ENCODE results near the gene TMEM205. TPM values are rescaled to one million over a fixed set of nuclear protein-coding genes. Genes with fewer than 3 reads are reported as not detected.

TMEM205 gene
- total RNA-seq, 4 donors from 2014 or later = 159 to 284 (median 164) TPM

DNA sequence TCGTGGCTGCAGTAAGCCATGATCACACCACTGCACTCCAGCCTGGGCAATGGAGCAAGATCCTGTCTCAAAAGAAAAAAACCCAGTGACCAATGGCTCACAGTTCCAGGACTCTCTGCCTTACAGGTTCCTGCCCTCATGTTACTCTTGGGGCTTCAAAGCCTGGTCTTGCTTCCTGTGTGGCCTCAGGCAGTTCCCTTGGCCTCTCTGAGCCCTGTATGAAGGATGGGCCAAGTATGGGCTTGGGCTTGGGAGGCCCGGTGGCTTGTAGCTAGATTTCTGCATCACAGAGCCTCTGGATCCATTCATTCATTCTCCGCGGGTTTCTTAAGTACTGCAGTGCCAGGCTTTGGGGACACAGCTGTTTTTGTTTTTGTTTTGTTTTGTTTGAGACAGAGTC is 50.9 kb downstream of the TMEM205 start:
- no peaks in the 10 kb centered on the region for H3K9me3 ChIP-seq
- DNase-seq (no peak), ATAC-seq (no peak)
- in situ Hi-C loops (cut with MboI; ENCODE audit: low sequenced_read_pairs in 4 of 4) (no loop called here), intact Hi-C loops (cut with DNase I; ENCODE audit: low total_unique reads) (loop anchor here (5.0 to 10.0 kb wide), 2 partner anchors 80 to 152 kb away; partner anchors contain the start of gene SWSAP1)
- no peak overlapping the region for H3K27ac ChIP-seq
- H3K4me1 ChIP-seq = no peaks in the 10 kb centered on the region
- no peak for TF ChIP-seq CTCF (IDR thresholded peaks at IDR 0.05 in 4 of 5, conservative IDR thresholded peaks at IDR 0.05 in 1 of 5)
- no peaks in the 10 kb centered on the region for H3K36me3 ChIP-seq
- H3K27me3 ChIP-seq = peaks cover 0 to 5% (median 0%) of the 10 kb centered on the region in 3 donors
- H3K4me3 ChIP-seq = no peak overlapping the region

GRCh38 chr19:11293433-11294389 is 52.4 kb downstream of the TMEM205 start:
- ATAC-seq = peak; percentile 83 to 90
- in situ Hi-C loops (cut with MboI; ENCODE audit: low sequenced_read_pairs in 4 of 4) (no loop called here), intact Hi-C loops (cut with DNase I; ENCODE audit: low total_unique reads) (loop anchor here (2.0 to 10.0 kb wide), 2 partner anchors 81 to 189 kb away; partner anchors contain the start of gene SWSAP1)
- Histone ChIP-seq H3K27ac (peak overlapping the region in 3 of 4 donors; percentile 38 to 67 (median 59)), H3K4me3 (peak overlapping the region in 2 of 4 donors; percentile 9 to 24), H3K9me3 (no peaks in the 10 kb centered on the region), H3K4me1 (no peaks in the 10 kb centered on the region), H3K27me3 (peaks cover 0 to 5% (median 0%) of the 10 kb centered on the region in 3 donors), H3K36me3 (no peaks in the 10 kb centered on the region)
- DNase-seq = peak; percentile 78 to 86
- TF ChIP-seq CTCF (IDR thresholded peaks at IDR 0.05 in 4 of 5, conservative IDR thresholded peaks at IDR 0.05 in 1 of 5) (peak; percentile 80 to 93 (median 90)), POLR2A (IDR thresholded peaks at IDR 0.05) (no peak)

Other genes with a start within 250 kb of the TMEM205 start
- gene SPC24, start 190.5 kb downstream of the TMEM205 start, total RNA-seq = 1 to 10 TPM in 1 of 4 donors, under 1 TPM in 1, not detected in 2; 0.55 to 1.6 TPM
- gene KANK2, start 148.7 kb downstream of the TMEM205 start, total RNA-seq = 100 to 1,000 TPM in 3 of 4 donors, 10 to 100 TPM in 1; 37.7 to 192 (median 149) TPM
- under 1 TPM in 1 of 4 donors, not detected in 3; 0.47 TPM for gene ANGPTL8, start 106.6 kb downstream of the TMEM205 start, total RNA-seq
- 1 to 10 TPM; 4.7 to 9.6 (median 5.8) TPM for gene DOCK6, start 83.7 kb downstream of the TMEM205 start, total RNA-seq
- gene TSPAN16, start 50.1 kb downstream of the TMEM205 start, total RNA-seq = not detected
- gene RAB3D, start 6.6 kb downstream of the TMEM205 start, total RNA-seq = 1 to 10 TPM; 1.5 to 3.9 (median 2.4) TPM
- 1 to 10 TPM in 3 of 4 donors, under 1 TPM in 1; 0.85 to 9.2 (median 2.0) TPM for gene CCDC159, start 251 bp upstream of the TMEM205 start, total RNA-seq
- 10 to 100 TPM; 18.6 to 46.2 (median 36.9) TPM for gene PLPPR2, start 9.2 kb upstream of the TMEM205 start, total RNA-seq
- gene SWSAP1, start 28.4 kb upstream of the TMEM205 start, total RNA-seq = 1 to 10 TPM in 3 of 4 donors, under 1 TPM in 1; 0.51 to 1.7 (median 1.2) TPM
- gene EPOR, start 38.0 kb upstream of the TMEM205 start, total RNA-seq = 1 to 10 TPM; 1.3 to 6.0 (median 2.2) TPM
- gene RGL3, start 73.0 kb upstream of the TMEM205 start, total RNA-seq = 1 to 10 TPM in 2 of 4 donors, under 1 TPM in 2; 0.33 to 7.0 (median 1.3) TPM
- gene ODAD3, start 88.9 kb upstream of the TMEM205 start, total RNA-seq = not detected
- 10 to 100 TPM; 31.6 to 54.2 (median 50.6) TPM for gene PRKCSH, start 89.4 kb upstream of the TMEM205 start, total RNA-seq
- not detected for gene ELAVL3, start 134.8 kb upstream of the TMEM205 start, total RNA-seq
- gene ZNF653, start 159.6 kb upstream of the TMEM205 start, total RNA-seq = 10 to 100 TPM in 2 of 4 donors, 1 to 10 TPM in 2; 5.6 to 25.8 (median 10.1) TPM
- 100 to 1,000 TPM in 3 of 4 donors, 10 to 100 TPM in 1; 82.9 to 199 (median 129) TPM for gene ECSIT, start 182.9 kb upstream of the TMEM205 start, total RNA-seq
- 1 to 10 TPM in 3 of 4 donors, under 1 TPM in 1; 0.92 to 6.7 (median 3.9) TPM for gene CNN1, start 192.6 kb upstream of the TMEM205 start, total RNA-seq
- 10 to 100 TPM; 21.5 to 37.5 (median 27.2) TPM for gene ELOF1, start 213.0 kb upstream of the TMEM205 start, total RNA-seq
- 1 to 10 TPM; 1.3 to 5.9 (median 2.6) TPM for gene ACP5, start 231.4 kb upstream of the TMEM205 start, total RNA-seq

Data from gastrocnemius medialis (tissue), 4 donors.